ENCODE measurements around the gene WDR5.

- TF ChIP-seq CTCF (IDR thresholded peaks at IDR 0.05): no peak
- TF ChIP-seq POLR2A (IDR thresholded peaks at IDR 0.05): no peak
Observed at GRCh38 chr9:134198791-134199190, 62.9 kb downstream of the WDR5 start.
